ENCODE data around the gene MUC5B. TPM values are rescaled to one million over a fixed set of nuclear protein-coding genes. Genes with fewer than 3 reads are reported as not detected.

MUC5B gene
- total and polyA plus RNA-seq, 4 donors = 0.17 to 0.95 (median 0.50) TPM; not detected in 1

GRCh38 chr11:1292644-1293618 is 70.1 kb downstream of the MUC5B start:
- no peak for DNase-seq (ENCODE audit: low spot score)
- Histone ChIP-seq H3K9me3 (ENCODE audit: control insufficient read depth in 4 of 4, low read length in 3 of 4) (no peaks in the 10 kb centered on the region), H3K9ac (ENCODE audit: low read depth in 1 of 2, low read length in 2 of 2) (no peak overlapping the region), H3K4me3 (ENCODE audit: low read depth in 1 of 3, low read length in 3 of 3) (no peak overlapping the region), H3K27ac (ENCODE audit: low read depth in 1 of 2, low read length in 2 of 2) (no peak overlapping the region), H3K27me3 (ENCODE audit: control insufficient read depth in 4 of 4, insufficient read depth in 4 of 4, low read length in 3 of 4) (no peaks in the 10 kb centered on the region), H3K4me1 (ENCODE audit: control insufficient read depth in 4 of 4, insufficient read depth in 4 of 4, low read length in 3 of 4) (peaks cover 7 to 29% (median 13%) of the 10 kb centered on the region in 4 donors), H3K36me3 (ENCODE audit: control insufficient read depth in 4 of 4, insufficient read depth in 3 of 4, low read depth in 1 of 4, low read length in 3 of 4) (peaks cover 10 to 46% (median 26%) of the 10 kb centered on the region in 4 donors)
- no peak for TF ChIP-seq HNF4A (conservative IDR thresholded peaks at IDR 0.05)
- TF ChIP-seq HNF4G (IDR thresholded peaks at IDR 0.05) = no peak
- no peak for TF ChIP-seq JUND (IDR thresholded peaks at IDR 0.05)
- no peak for TF ChIP-seq MAX (IDR thresholded peaks at IDR 0.05)
- no peak for TF ChIP-seq FOXA1 (IDR thresholded peaks at IDR 0.05)
- TF ChIP-seq ZBTB33 (IDR thresholded peaks at IDR 0.05) = no peak
- TF ChIP-seq NR2F2 (IDR thresholded peaks at IDR 0.05) = no peak
- TF ChIP-seq RXRA (IDR thresholded peaks at IDR 0.05) = no peak
- TF ChIP-seq TAF1 (conservative IDR thresholded peaks at IDR 0.05) = no peak
- TF ChIP-seq GABPA (IDR thresholded peaks at IDR 0.05 in 1 of 2, conservative IDR thresholded peaks at IDR 0.05 in 1 of 2) = no peak
- no peak for TF ChIP-seq YY1 (IDR thresholded peaks at IDR 0.05)
- no peak for TF ChIP-seq REST (IDR thresholded peaks at IDR 0.05)
- TF ChIP-seq SP1 (IDR thresholded peaks at IDR 0.05) = no peak
- no peak for TF ChIP-seq ATF3 (IDR thresholded peaks at IDR 0.05)
- no peak for TF ChIP-seq CTCF (IDR thresholded peaks at IDR 0.05; ENCODE audit: low read depth, low read length, missing input control)
- TF ChIP-seq FOXA2 (IDR thresholded peaks at IDR 0.05) = no peak
- no peak for TF ChIP-seq EGR1 (IDR thresholded peaks at IDR 0.05; ENCODE audit: low read depth in 2 of 2)
- TF ChIP-seq RAD21 (IDR thresholded peaks at IDR 0.05) = no peak
- 85% methylated on average over 43 of the region's 43 CpGs for WGBS

All from liver (tissue), 9 donors.